Right lobe of liver (tissue), 4 donors: Measurements from ENCODE around the gene LIX1.

Experiments used
- POLR2A ChIP-seq: fragments of 450-650 bp; IDR thresholded peaks from one replicate; pipeline ENCODE4 v1.6.1; 2017; ENCODE audit warnings: antibody characterized with exemption, mild to moderate bottlenecking
- TF ChIP-seq, protein P1 (sequence below), 4 donors: fragments of 200-600 bp in 3 of 4; fragments of 450-650 bp in 1 of 4; IDR thresholded peaks; one replicate each; pipeline versions ENCODE4 v1.5.1 to v1.8.0; 2016 to 2022; ENCODE audit warnings: antibody characterized with exemption in 4 of 4, mild to moderate bottlenecking in 2 of 4
- donor health status: DM: no; HTN: no; CAD: no.
- donor health status: DM: no; HTN: no; CAD: no.
- donor health status: DM: no; HTN: yes; CAD: no.

GRCh38 chr5:97151370-97151769, 9.0 kb upstream of the LIX1 start:
- TF ChIP-seq, protein P1, sequence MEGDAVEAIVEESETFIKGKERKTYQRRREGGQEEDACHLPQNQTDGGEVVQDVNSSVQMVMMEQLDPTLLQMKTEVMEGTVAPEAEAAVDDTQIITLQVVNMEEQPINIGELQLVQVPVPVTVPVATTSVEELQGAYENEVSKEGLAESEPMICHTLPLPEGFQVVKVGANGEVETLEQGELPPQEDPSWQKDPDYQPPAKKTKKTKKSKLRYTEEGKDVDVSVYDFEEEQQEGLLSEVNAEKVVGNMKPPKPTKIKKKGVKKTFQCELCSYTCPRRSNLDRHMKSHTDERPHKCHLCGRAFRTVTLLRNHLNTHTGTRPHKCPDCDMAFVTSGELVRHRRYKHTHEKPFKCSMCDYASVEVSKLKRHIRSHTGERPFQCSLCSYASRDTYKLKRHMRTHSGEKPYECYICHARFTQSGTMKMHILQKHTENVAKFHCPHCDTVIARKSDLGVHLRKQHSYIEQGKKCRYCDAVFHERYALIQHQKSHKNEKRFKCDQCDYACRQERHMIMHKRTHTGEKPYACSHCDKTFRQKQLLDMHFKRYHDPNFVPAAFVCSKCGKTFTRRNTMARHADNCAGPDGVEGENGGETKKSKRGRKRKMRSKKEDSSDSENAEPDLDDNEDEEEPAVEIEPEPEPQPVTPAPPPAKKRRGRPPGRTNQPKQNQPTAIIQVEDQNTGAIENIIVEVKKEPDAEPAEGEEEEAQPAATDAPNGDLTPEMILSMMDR (IDR thresholded peaks at IDR 0.05): no peak
- TF ChIP-seq POLR2A: no peak
